Skeletal muscle tissue (tissue), 4 donors: ENCODE results near the gene DIP2C. TPM values are rescaled to one million over a fixed set of nuclear protein-coding genes. Genes with fewer than 3 reads are reported as not detected.

Source experiments
- H3K27ac ChIP-seq: one replicate; pipeline ENCODE4 v1.7.0; 2013; ENCODE audit warnings: mild to moderate bottlenecking, low read depth, low read length, inconsistent platforms
- H3K27me3 ChIP-seq, 3 donors: one replicate each; pipeline ENCODE4 v1.7.0; 2013; ENCODE audit warnings: low read length in 3 of 3; ENCODE audit not compliant: control insufficient read depth in 3 of 3, insufficient read depth in 3 of 3
- H3K36me3 ChIP-seq, 3 donors: one replicate each; pipeline ENCODE4 v1.7.0; 2013; ENCODE audit warnings: low read length in 3 of 3; ENCODE audit not compliant: control insufficient read depth in 3 of 3, insufficient read depth in 3 of 3
- H3K4me1 ChIP-seq, 3 donors: one replicate each; pipeline ENCODE4 v1.7.0; 2013; ENCODE audit warnings: low read length in 3 of 3, mild to moderate bottlenecking in 3 of 3; ENCODE audit not compliant: control insufficient read depth in 3 of 3, insufficient read depth in 3 of 3
- H3K4me3 ChIP-seq, 3 donors: one replicate each; pipeline ENCODE4 v1.7.0; 2013; ENCODE audit warnings: low read length in 3 of 3
- H3K9ac ChIP-seq, 3 donors: one replicate each; pipeline ENCODE4 v1.7.0; 2013; ENCODE audit warnings: low read length in 3 of 3, mild to moderate bottlenecking in 3 of 3, moderate library complexity in 2 of 3, low read depth in 1 of 3
- H3K9me3 ChIP-seq, 3 donors: one replicate each; pipeline ENCODE4 v1.7.0; 2013; ENCODE audit warnings: low read length in 3 of 3; ENCODE audit not compliant: control insufficient read depth in 3 of 3
- total RNA-seq: library from RNA; depleted of rRNA; stranded (reverse); fragments of >200 nt; gene quantifications from one replicate; pipeline ENCODE4 v1.2.3, GENCODE V29; 2014
- donor health status: Osteomylitis.

DIP2C gene
- total RNA-seq, 1 donor from 2014 or later = 18.8 TPM

- Histone ChIP-seq H3K9me3 (peaks cover 0 to 5% (median 1%) of the 10 kb centered on the region in 3 donors), H3K4me3 (no peak overlapping the region), H3K27me3 (no peaks in the 10 kb centered on the region), H3K9ac (no peak overlapping the region), H3K36me3 (no peaks in the 10 kb centered on the region), H3K4me1 (peaks cover 5 to 10% (median 6%) of the 10 kb centered on the region in 3 donors), H3K27ac (no peak overlapping the region)
Measured at GRCh38 chr10:563827-564226, 125.6 kb downstream of the DIP2C start.

- no peak overlapping the region for H3K9ac ChIP-seq
- peaks cover 0 to 5% (median 1%) of the 10 kb centered on the region in 3 donors for H3K9me3 ChIP-seq
- no peaks in the 10 kb centered on the region for H3K27me3 ChIP-seq
- peaks cover 5 to 12% (median 11%) of the 10 kb centered on the region in 3 donors for H3K4me1 ChIP-seq
- H3K36me3 ChIP-seq = no peaks in the 10 kb centered on the region
- no peak overlapping the region for H3K4me3 ChIP-seq
- no peak overlapping the region for H3K27ac ChIP-seq
Measured at GRCh38 chr10:562142-562541, 127.3 kb downstream of the DIP2C start.

GRCh38 chr10:561721-562120 is 127.7 kb downstream of the DIP2C start:
- Histone ChIP-seq H3K4me1 (peaks cover 5 to 16% (median 14%) of the 10 kb centered on the region in 3 donors), H3K27ac (no peak overlapping the region), H3K36me3 (no peaks in the 10 kb centered on the region), H3K27me3 (no peaks in the 10 kb centered on the region), H3K9me3 (peaks cover 0 to 5% (median 1%) of the 10 kb centered on the region in 3 donors), H3K9ac (no peak overlapping the region), H3K4me3 (no peak overlapping the region)

GRCh38 chr10:560314-560992 is 129.0 kb downstream of the DIP2C start:
- Histone ChIP-seq H3K9ac (no peak overlapping the region), H3K27me3 (no peaks in the 10 kb centered on the region), H3K4me1 (peaks cover 5 to 20% (median 15%) of the 10 kb centered on the region in 3 donors), H3K4me3 (no peak overlapping the region), H3K27ac (no peak overlapping the region), H3K36me3 (no peaks in the 10 kb centered on the region), H3K9me3 (peaks cover 0 to 5% (median 1%) of the 10 kb centered on the region in 3 donors)

- Histone ChIP-seq H3K9ac (no peak overlapping the region), H3K4me3 (no peak overlapping the region), H3K4me1 (peaks cover 5 to 20% (median 19%) of the 10 kb centered on the region in 3 donors), H3K36me3 (no peaks in the 10 kb centered on the region), H3K27ac (no peak overlapping the region), H3K9me3 (peaks cover 0 to 5% (median 1%) of the 10 kb centered on the region in 3 donors), H3K27me3 (no peaks in the 10 kb centered on the region)
Measured at GRCh38 chr10:559767-560047, 129.8 kb downstream of the DIP2C start.

GRCh38 chr10:558891-559766 is 130.3 kb downstream of the DIP2C start:
- peaks cover 0 to 2% (median 0%) of the 10 kb centered on the region in 3 donors for H3K9me3 ChIP-seq
- no peaks in the 10 kb centered on the region for H3K27me3 ChIP-seq
- no peak overlapping the region for H3K27ac ChIP-seq
- peaks cover 8 to 21% (median 20%) of the 10 kb centered on the region in 3 donors for H3K4me1 ChIP-seq
- H3K4me3 ChIP-seq = no peak overlapping the region
- no peak overlapping the region for H3K9ac ChIP-seq
- H3K36me3 ChIP-seq = no peaks in the 10 kb centered on the region

GRCh38 chr10:558364-558763 is 131.1 kb downstream of the DIP2C start:
- no peaks in the 10 kb centered on the region for H3K27me3 ChIP-seq
- H3K9ac ChIP-seq = no peak overlapping the region
- peaks cover 8 to 21% (median 20%) of the 10 kb centered on the region in 3 donors for H3K4me1 ChIP-seq
- H3K9me3 ChIP-seq = no peaks in the 10 kb centered on the region
- no peak overlapping the region for H3K27ac ChIP-seq
- no peak overlapping the region for H3K4me3 ChIP-seq
- H3K36me3 ChIP-seq = no peaks in the 10 kb centered on the region

- Histone ChIP-seq H3K36me3 (no peaks in the 10 kb centered on the region), H3K4me1 (peaks cover 8 to 21% (median 19%) of the 10 kb centered on the region in 3 donors), H3K9me3 (no peaks in the 10 kb centered on the region), H3K27ac (no peak overlapping the region), H3K9ac (no peak overlapping the region), H3K27me3 (no peaks in the 10 kb centered on the region), H3K4me3 (no peak overlapping the region)
Measured at GRCh38 chr10:557792-558328, 131.6 kb downstream of the DIP2C start.

GRCh38 chr10:556971-557637 is 132.4 kb downstream of the DIP2C start:
- peaks cover 6 to 19% (median 18%) of the 10 kb centered on the region in 3 donors for H3K4me1 ChIP-seq
- H3K9me3 ChIP-seq = no peaks in the 10 kb centered on the region
- no peaks in the 10 kb centered on the region for H3K36me3 ChIP-seq
- peak overlapping the region in 1 of 3 donors; percentile 33 for H3K9ac ChIP-seq
- no peak overlapping the region for H3K27ac ChIP-seq
- H3K27me3 ChIP-seq = no peaks in the 10 kb centered on the region
- H3K4me3 ChIP-seq = no peak overlapping the region
